ENCODE data around the gene SMG9. TPM values are rescaled to one million over a fixed set of nuclear protein-coding genes. Genes with fewer than 3 reads are reported as not detected.

SMG9 gene, protein sequence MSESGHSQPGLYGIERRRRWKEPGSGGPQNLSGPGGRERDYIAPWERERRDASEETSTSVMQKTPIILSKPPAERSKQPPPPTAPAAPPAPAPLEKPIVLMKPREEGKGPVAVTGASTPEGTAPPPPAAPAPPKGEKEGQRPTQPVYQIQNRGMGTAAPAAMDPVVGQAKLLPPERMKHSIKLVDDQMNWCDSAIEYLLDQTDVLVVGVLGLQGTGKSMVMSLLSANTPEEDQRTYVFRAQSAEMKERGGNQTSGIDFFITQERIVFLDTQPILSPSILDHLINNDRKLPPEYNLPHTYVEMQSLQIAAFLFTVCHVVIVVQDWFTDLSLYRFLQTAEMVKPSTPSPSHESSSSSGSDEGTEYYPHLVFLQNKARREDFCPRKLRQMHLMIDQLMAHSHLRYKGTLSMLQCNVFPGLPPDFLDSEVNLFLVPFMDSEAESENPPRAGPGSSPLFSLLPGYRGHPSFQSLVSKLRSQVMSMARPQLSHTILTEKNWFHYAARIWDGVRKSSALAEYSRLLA
- total RNA-seq (10 to 100 TPM; 40.9 to 49.6 TPM), polyA plus RNA-seq (ENCODE audit: insufficient read length in 6 of 6) (10 to 100 TPM; 48.5 to 66.2 (median 55.7) TPM)
- long read RNA-seq, donor 1, full-length matches to known transcripts = 7 of 7 reads
- long read RNA-seq, donor 1, partial matches to known transcripts = 0 of 7 reads
- long read RNA-seq, donor 1, other reads (novel, unspliced or antisense) = 0 of 7 reads
- long read RNA-seq, donor 2, full-length matches to known transcripts = 5 of 5 reads
- long read RNA-seq, donor 2, partial matches to known transcripts = 0 of 5 reads
- long read RNA-seq, donor 2, other reads (novel, unspliced or antisense) = 0 of 5 reads
- long read RNA-seq, donor 3, full-length matches to known transcripts = 9 of 9 reads
- long read RNA-seq, donor 3, partial matches to known transcripts = 0 of 9 reads
- long read RNA-seq, donor 3, other reads (novel, unspliced or antisense) = 0 of 9 reads
- long read RNA-seq, donor 4, full-length matches to known transcripts = 1 of 3 reads
- long read RNA-seq, donor 4, partial matches to known transcripts = 1 of 3 reads
- long read RNA-seq, donor 4, other reads (novel, unspliced or antisense) = 1 of 3 reads
- long read RNA-seq, donor 5, full-length matches to known transcripts = 10 of 10 reads
- long read RNA-seq, donor 5, partial matches to known transcripts = 0 of 10 reads
- long read RNA-seq, donor 5, other reads (novel, unspliced or antisense) = 0 of 10 reads
- long read RNA-seq, donor 6, full-length matches to known transcripts = 10 of 10 reads
- long read RNA-seq, donor 6, partial matches to known transcripts = 0 of 10 reads
- long read RNA-seq, donor 6, other reads (novel, unspliced or antisense) = 0 of 10 reads
- long read RNA-seq, donor 7, full-length matches to known transcripts = 13 of 13 reads
- long read RNA-seq, donor 7, partial matches to known transcripts = 0 of 13 reads
- long read RNA-seq, donor 7, other reads (novel, unspliced or antisense) = 0 of 13 reads
- long read RNA-seq, donor 8, full-length matches to known transcripts = 10 of 10 reads
- long read RNA-seq, donor 8, partial matches to known transcripts = 0 of 10 reads
- long read RNA-seq, donor 8, other reads (novel, unspliced or antisense) = 0 of 10 reads
- long read RNA-seq, donor 9, full-length matches to known transcripts = 1 of 1 reads
- long read RNA-seq, donor 9, partial matches to known transcripts = 0 of 1 reads
- long read RNA-seq, donor 9, other reads (novel, unspliced or antisense) = 0 of 1 reads
- long read RNA-seq, donor 10 = 0 reads
- long read RNA-seq, donor 11 = 0 reads
- long read RNA-seq, donor 12, full-length matches to known transcripts = 11 of 27 reads
- long read RNA-seq, donor 12, partial matches to known transcripts = 16 of 27 reads
- long read RNA-seq, donor 12, other reads (novel, unspliced or antisense) = 0 of 27 reads

DNA sequence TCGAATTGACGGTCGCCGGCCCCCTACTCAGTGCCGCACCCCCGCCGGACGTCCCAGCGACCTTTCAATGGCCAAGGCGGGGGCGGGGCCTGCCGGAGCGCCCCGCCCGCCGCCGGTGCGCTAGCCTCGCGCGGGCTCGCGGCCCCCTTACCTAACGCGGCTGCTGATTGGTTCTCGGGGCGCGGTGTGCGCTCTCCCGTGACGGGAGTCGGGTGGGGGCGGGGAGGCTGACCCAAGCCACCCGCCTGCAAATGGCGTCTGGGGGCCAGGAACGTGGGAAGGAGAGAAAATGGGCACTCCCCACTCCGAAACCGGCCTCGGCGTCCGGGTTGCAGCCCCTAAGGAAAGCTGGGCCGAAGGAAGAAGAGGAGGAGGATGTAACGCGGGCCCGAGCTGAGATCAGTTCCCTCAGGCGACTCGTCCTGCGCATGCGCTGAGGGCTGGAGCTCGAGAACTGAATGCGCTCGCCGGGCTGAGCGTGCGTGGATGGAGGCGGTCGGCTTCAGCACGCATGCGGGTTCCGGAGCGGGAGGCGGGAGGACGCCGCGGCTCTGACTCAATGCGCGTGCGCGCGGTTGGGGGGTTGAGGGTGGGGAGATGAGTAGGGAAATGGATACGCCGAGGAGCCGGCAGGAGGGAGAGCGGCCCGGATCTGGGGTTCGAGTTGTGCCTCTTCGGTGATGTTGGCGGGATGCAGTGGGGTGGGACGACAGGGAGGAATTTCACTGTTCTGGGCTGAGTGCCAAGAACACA lies at the start of gene SMG9:
SMG9 (minus strand) TSS at position 460 of the 753 bp plus-strand sequence. CDS start 4,221 bp downstream, outside the sequence.
- Histone ChIP-seq H3K27me3 (no peaks in the 10 kb centered on the region), H3K27ac (peak within 1 kb of the TSS; percentile 99), H3K36me3 (peaks cover 0 to 27% of the 10 kb centered on the region in 2 donors), H3K4me3 (peak within 1 kb of the TSS; percentile 66 to 92), H3K4me1 (peaks cover 16 to 68% of the 10 kb centered on the region in 2 donors), H3K9me3 (no peaks in the 10 kb centered on the region)
- TF ChIP-seq, protein P1, sequence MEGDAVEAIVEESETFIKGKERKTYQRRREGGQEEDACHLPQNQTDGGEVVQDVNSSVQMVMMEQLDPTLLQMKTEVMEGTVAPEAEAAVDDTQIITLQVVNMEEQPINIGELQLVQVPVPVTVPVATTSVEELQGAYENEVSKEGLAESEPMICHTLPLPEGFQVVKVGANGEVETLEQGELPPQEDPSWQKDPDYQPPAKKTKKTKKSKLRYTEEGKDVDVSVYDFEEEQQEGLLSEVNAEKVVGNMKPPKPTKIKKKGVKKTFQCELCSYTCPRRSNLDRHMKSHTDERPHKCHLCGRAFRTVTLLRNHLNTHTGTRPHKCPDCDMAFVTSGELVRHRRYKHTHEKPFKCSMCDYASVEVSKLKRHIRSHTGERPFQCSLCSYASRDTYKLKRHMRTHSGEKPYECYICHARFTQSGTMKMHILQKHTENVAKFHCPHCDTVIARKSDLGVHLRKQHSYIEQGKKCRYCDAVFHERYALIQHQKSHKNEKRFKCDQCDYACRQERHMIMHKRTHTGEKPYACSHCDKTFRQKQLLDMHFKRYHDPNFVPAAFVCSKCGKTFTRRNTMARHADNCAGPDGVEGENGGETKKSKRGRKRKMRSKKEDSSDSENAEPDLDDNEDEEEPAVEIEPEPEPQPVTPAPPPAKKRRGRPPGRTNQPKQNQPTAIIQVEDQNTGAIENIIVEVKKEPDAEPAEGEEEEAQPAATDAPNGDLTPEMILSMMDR (IDR thresholded peaks at IDR 0.05) = no peak
- DNase-seq (peak; percentile 98 to 100 (median 100)), ATAC-seq (peak; percentile 92)
- intact Hi-C loops (cut with DNase I) = no loop called here

DNA sequence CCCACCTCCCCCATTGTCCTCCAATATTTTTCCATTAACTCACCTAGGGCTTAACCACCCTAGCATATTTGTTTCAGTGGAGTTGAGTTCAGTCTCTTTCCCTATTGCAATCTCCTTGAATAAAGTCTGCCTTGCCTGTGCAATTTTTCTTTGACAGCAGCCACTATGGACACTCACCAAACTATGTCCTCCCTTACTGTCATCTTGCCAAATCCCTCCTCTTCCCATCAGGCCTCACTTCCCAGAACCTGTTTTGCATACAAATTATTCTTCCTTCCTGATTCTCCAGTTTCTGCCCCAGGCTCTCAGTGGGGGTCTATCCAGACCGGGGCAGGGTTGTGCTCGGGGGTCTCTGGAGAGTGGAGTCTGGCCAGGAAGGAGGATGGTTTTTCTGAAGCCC lies 49.7 kb upstream of the SMG9 start:
- no peaks in the 10 kb centered on the region for H3K36me3 ChIP-seq
- TF ChIP-seq, protein P1 (IDR thresholded peaks at IDR 0.05) = no peak
- DNase-seq (no peak), ATAC-seq (no peak)
- intact Hi-C loops (cut with DNase I) = no loop called here
- H3K27ac ChIP-seq = no peak overlapping the region
- peaks cover 0 to 6% of the 10 kb centered on the region in 2 donors for H3K27me3 ChIP-seq
- H3K4me3 ChIP-seq = no peak overlapping the region
- H3K4me1 ChIP-seq = peaks cover 0 to 3% of the 10 kb centered on the region in 2 donors
- H3K9me3 ChIP-seq = no peaks in the 10 kb centered on the region

DNA sequence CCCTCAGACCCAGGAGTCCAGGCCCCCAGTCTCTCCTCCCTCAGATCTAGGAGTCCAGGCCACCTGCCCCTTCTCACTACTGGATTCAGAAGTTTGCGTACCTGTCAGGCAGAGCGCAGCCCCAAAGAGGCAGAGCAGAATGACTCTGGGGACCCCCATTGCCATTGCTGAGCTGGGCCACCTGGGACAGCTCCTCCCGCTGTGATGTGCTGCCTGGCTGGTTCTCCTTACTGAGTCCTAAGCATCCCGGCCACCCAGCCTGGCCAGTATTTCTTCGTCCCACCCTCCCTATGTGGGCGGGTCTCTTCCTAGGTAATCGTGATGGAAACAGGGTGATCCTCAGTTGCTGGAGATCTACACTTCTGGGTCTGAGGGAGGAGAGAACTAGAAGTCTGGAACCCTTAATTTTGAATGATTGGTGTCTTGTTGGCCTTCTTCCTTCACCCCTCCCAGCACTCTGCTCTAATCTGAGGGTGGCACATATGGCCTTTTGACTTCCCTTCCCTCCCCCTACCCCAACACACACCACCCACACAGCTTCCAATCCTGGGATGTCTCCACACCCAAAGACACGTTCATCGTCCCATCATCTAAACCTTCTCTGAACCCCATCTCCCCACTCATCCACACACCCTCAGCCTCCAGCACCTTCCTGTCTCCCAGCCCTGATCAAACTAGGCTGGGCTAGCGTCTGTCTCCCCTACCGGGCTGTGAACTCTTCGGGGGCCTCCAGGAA lies 47.6 kb upstream of the SMG9 start, which contains the start of gene LYPD5:
LYPD5 (minus strand) TSS at position 232 of the 736 bp plus-strand sequence; CDS start at position 165, 67 bp downstream.
- DNase-seq = no peak
- Histone ChIP-seq H3K4me1 (peaks cover 0 to 15% of the 10 kb centered on the region in 2 donors), H3K4me3 (no peak within 1 kb of the TSS), H3K27me3 (peaks cover 0 to 18% of the 10 kb centered on the region in 2 donors), H3K36me3 (no peaks in the 10 kb centered on the region), H3K27ac (no peak within 1 kb of the TSS), H3K9me3 (no peaks in the 10 kb centered on the region)
- ATAC-seq = no peak
- intact Hi-C loops (cut with DNase I) = no loop called here
- TF ChIP-seq, protein P1 (IDR thresholded peaks at IDR 0.05) = no peak
